ENCODE results near the gene AP1S1. TPM values are rescaled to one million over a fixed set of nuclear protein-coding genes. Genes with fewer than 3 reads are reported as not detected.
"Not testable (repeated sequence)": the region's sequence is repeated elsewhere in the genome, so short reads cannot be mapped to it uniquely, and the experiment has no call there.

AP1S1 gene
- total RNA-seq, 2 experiments from 2014 or later = 46.7 to 50.0 TPM

DNA sequence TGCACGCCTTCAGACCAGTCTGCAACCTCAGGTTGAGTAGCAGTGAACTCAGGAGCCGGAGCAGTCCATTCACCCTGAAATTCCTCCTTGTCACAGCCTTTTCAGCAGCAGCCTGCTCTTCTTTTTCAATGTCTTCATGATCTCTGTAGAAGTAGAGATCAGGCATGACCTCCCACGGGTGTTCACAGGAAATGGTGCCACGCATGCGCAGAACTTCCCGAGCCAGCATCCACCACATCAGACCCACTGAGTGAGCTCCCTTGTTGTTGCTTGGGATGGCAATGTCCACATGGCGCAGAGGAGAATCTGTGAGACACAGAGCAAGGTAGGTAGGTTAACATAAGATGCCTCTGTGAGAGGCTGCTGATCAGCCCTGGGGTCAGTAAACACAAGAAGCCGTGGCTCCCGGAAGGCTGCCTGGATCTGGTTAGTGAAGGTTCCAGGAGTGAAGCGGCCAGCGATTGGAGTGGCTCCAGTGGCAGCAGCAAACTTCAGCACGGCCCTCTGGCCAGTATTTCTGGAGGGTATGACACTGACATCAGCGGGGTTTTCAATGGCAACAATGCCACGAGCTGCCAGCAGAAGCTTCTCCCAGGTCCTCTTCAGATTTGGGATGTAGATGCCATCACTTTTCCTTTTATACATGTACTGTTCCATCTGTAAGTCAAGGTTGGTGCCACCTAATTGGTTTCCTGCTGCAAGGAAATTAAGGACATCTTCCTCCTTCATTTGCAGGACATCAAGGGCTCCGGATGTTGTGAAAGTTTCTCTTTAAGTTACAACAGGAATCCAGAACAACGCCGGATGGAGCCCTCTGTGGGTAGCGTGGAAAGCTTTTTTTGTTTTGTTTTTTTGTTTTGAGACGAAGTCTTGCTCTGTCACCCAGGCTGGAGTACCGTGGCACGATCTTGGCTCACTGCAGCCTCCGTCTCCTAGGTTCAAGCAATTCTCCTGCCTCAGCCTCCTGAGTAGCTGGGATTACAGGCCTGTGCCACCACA lies 49.8 kb downstream of the AP1S1 start:
- ChIA-PET POLR2A (interaction anchor here (0.6 to 2.7 kb wide), 5 partner anchors 14 to 329 kb away, joined by 3 to 18 read pairs (median 3); partner anchors contain the start of genes PLOD3, SRRT, VGF and ZNHIT1), CTCF (interaction anchor here (0.9 to 1.8 kb wide), 3 partner anchors 11 to 60 kb away, joined by 3 to 5 read pairs (median 4); partner anchors contain the start of genes PLOD3 and ZNHIT1)
- peak overlapping the region; percentile 69 for H3K27ac Mint-ChIP-seq
- H3K9me3 Mint-ChIP-seq = not testable (repeated sequence)
- peaks cover 17% of the 10 kb centered on the region for H3K4me1 Mint-ChIP-seq
- peak; percentile 33 for DNase-seq
- H3K4me3 Mint-ChIP-seq = peak overlapping the region; percentile 67
- peaks cover 11% of the 10 kb centered on the region for H3K36me3 Mint-ChIP-seq (ENCODE audit: low read depth)
- H3K27me3 Mint-ChIP-seq = peaks cover 29% of the 10 kb centered on the region

DNA sequence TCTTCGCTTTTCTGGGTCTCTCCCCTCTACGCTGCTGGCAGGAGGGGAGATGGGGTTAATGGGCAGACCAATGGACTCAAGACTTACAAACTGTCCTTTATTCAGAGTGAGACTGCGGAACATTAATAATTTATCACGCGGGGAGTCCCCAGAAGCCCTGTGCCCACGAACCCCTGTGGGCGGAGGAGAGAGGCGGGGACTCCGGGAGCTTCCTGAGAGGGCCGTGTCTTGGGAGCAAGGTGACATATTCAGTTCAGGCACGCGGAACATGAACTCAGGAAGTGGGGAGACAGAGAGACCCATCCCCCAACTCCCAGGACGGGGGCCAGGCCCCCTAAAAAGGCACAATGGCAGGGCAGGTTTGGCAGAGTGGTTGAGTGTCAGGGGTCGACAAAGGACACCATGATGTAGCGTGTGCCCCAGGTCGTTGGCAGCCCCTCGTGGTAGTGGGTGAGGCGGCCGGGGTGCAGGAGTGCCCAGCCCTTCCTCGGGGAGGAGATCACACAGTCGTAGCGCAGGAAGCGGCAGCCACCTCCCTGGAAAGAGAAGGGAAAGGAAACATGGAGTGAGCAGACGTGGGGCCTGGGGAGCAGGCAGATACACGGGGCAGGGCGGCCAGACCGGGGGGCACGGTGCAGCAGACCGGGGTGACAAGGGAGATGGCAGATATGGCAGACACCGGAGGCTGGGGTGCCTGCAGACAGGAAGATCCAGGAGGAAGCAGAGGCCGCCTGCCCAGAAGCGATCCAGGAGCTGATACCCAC lies 51.8 kb downstream of the AP1S1 start:
- H3K4me1 Mint-ChIP-seq = peaks cover 13% of the 10 kb centered on the region

DNA sequence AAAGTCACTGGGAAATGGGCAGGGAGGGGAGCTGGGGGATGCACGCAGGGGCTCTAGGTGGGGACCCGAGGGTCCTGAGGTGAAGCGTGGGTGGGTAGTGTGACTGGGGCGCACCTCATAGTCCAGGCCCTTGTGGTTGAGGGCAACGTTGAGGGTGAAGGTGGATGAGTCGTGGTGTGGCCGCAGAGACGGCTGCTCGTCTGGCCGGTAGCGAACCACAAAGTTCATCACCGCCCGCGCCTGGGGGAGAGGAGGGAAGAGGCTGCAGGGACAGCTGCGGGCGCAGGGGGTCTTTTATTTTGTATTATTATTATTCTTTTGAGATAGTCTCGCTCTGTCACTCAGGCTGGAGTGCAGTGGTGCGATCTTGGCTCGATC lies 52.4 kb downstream of the AP1S1 start:
- Mint-ChIP-seq H3K36me3 (ENCODE audit: low read depth) (peaks cover 18% of the 10 kb centered on the region), H3K4me1 (peaks cover 12% of the 10 kb centered on the region), H3K27ac (no peak overlapping the region), H3K27me3 (peaks cover 11% of the 10 kb centered on the region), H3K9me3 (no peaks in the 10 kb centered on the region), H3K4me3 (no peak overlapping the region)
- ChIA-PET CTCF (no interaction called here), POLR2A (no interaction called here)
- no peak for DNase-seq

More for the DNA sequence above, 51.8 kb downstream of the AP1S1 start:
- peaks cover 16% of the 10 kb centered on the region for H3K27me3 Mint-ChIP-seq
- peaks cover 18% of the 10 kb centered on the region for H3K36me3 Mint-ChIP-seq (ENCODE audit: low read depth)
- H3K9me3 Mint-ChIP-seq = no peaks in the 10 kb centered on the region
- H3K27ac Mint-ChIP-seq = no peak overlapping the region
- POLR2A ChIA-PET = no interaction called here
- no peak for DNase-seq
- no peak overlapping the region for H3K4me3 Mint-ChIP-seq
- CTCF ChIA-PET = no interaction called here

DNA sequence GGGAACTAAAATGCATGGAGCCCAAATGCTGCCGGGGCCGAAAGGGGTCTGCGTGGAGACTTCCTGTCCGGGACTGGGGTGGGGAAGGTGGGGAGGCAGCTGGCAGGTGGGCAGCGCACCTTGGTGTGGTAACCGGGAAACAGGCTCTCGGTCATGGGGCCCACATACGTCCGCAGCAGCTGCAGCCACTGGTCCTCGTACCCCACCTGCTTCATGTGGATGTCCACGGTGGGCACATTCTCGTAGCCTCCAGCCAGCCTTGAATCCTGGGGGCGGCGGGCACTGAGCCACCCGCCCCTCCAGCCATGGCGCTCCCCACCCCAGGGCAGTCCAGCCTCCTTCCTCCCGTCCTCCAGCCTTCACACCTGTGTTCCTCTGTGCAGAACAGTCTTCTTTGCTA lies 53.2 kb downstream of the AP1S1 start:
- H3K27ac Mint-ChIP-seq = no peak overlapping the region
- H3K9me3 Mint-ChIP-seq = no peaks in the 10 kb centered on the region
- peaks cover 18% of the 10 kb centered on the region for H3K36me3 Mint-ChIP-seq (ENCODE audit: low read depth)
- peaks cover 12% of the 10 kb centered on the region for H3K4me1 Mint-ChIP-seq
- H3K4me3 Mint-ChIP-seq = no peak overlapping the region
- DNase-seq = no peak
- H3K27me3 Mint-ChIP-seq = peaks cover 9% of the 10 kb centered on the region
- ChIA-PET POLR2A (interaction anchor here (1.9 kb wide), 1 partner anchor 10 kb away, joined by 7 read pairs; the partner anchor contains the start of genes PLOD3 and ZNHIT1), CTCF (interaction anchor here (1.0 kb wide), 1 partner anchor 15 kb away, joined by 3 read pairs; no protein-coding TSS in a partner anchor)

DNA sequence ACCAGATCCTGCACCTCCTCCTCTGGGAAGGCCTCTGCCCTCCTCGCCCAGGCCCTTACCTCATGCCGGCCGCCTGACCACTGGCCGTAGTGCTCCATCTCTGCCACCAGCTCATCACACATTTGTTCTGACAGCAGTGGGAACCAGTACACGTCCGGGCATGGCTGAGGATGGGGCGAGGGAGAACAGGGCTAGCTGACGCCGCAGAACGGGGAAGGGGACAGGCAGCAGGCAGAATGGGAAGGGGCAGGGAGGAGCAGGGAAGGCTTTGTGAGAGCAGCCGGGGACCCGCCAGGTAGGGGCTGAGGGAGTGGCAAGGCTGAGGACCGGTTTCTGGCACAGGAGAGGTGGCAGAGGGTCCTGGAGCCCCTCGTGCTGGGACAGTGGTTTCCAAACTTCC lies 54.5 kb downstream of the AP1S1 start:
- Mint-ChIP-seq H3K9me3 (no peaks in the 10 kb centered on the region), H3K27me3 (peaks cover under 1% of the 10 kb centered on the region), H3K27ac (no peak overlapping the region), H3K36me3 (ENCODE audit: low read depth) (peaks cover 18% of the 10 kb centered on the region), H3K4me1 (peaks cover 6% of the 10 kb centered on the region), H3K4me3 (no peak overlapping the region)
- ChIA-PET POLR2A (interaction anchor here (1.9 kb wide), 1 partner anchor 9 kb away, joined by 7 read pairs; the partner anchor contains the start of genes PLOD3 and ZNHIT1), CTCF (interaction anchor here (1.1 kb wide), 1 partner anchor 32 kb away, joined by 4 read pairs; no protein-coding TSS in a partner anchor)
- no peak for DNase-seq

DNA sequence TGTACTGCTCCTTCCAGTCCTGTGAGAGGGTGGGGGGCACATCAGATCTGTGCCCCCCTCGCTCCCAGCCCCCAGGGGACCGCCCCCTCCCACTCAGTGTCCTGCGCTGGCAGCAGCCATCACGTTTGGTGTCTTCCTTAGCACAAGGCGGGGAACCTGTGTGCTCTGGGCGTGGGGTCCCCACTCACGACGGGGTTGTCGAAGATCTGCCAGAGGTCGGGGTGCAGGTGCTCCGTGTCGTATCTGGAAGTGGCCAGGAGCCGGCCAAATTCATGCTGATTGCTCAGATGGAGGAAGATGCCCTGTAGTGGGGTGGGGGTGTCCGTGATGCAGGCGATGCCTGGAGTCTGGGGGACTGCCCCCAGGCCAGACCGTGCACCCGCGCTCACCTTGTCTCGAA lies 55.9 kb downstream of the AP1S1 start:
- Mint-ChIP-seq H3K4me3 (no peak overlapping the region), H3K36me3 (ENCODE audit: low read depth) (peaks cover 25% of the 10 kb centered on the region), H3K27me3 (no peaks in the 10 kb centered on the region), H3K4me1 (peaks cover 3% of the 10 kb centered on the region), H3K9me3 (no peaks in the 10 kb centered on the region), H3K27ac (no peak overlapping the region)
- ChIA-PET POLR2A (no interaction called here), CTCF (no interaction called here)
- DNase-seq = no peak

Other genes with a start within 250 kb of the AP1S1 start
- gene MUC3A, start 204.9 kb upstream of the AP1S1 start, total RNA-seq = under 1 TPM in 1 of 2 experiments, not detected in 1; 0.20 TPM
- gene MUC12, start 184.9 kb upstream of the AP1S1 start, total RNA-seq = under 1 TPM in 1 of 2 experiments, not detected in 1; 0.50 TPM
- gene MUC17, start 134.4 kb upstream of the AP1S1 start, total RNA-seq = not detected
- gene TRIM56, start 69.0 kb upstream of the AP1S1 start, total RNA-seq = 10 to 100 TPM; 72.6 to 72.7 TPM
- gene SERPINE1, start 27.4 kb upstream of the AP1S1 start, total RNA-seq = under 1 TPM; 0.23 to 0.28 TPM
- under 1 TPM; 0.30 to 0.33 TPM for gene VGF, start 11.1 kb downstream of the AP1S1 start, total RNA-seq
- gene NAT16, start 25.8 kb downstream of the AP1S1 start, total RNA-seq = not detected
- gene MOGAT3, start 46.6 kb downstream of the AP1S1 start, total RNA-seq = not detected
- 10 to 100 TPM; 63.3 to 66.6 TPM for gene PLOD3, start 63.1 kb downstream of the AP1S1 start, total RNA-seq
- gene ZNHIT1, start 63.7 kb downstream of the AP1S1 start, total RNA-seq = 10 to 100 TPM; 59.9 to 60.5 TPM
- 10 to 100 TPM; 19.7 to 20.6 TPM for gene CLDN15, start 83.3 kb downstream of the AP1S1 start, total RNA-seq
- gene FIS1, start 90.6 kb downstream of the AP1S1 start, total RNA-seq = 10 to 100 TPM; 94.5 to 97.6 TPM
- 1 to 10 TPM; 5.5 to 6.6 TPM for gene IFT22, start 167.3 kb downstream of the AP1S1 start, total RNA-seq
- not detected for gene COL26A1, start 208.4 kb downstream of the AP1S1 start, total RNA-seq

Measured in activated CD4-positive, alpha-beta memory T cell treated with anti-CD3 and anti-CD28 coated beads, Interleukin-2, amount 10 ng/mL, durations not matched to agents 7 days and 5 days (primary cell).